Neural progenitor cell (in vitro differentiated cells): ENCODE data around the gene P2RX3.

ENCODE experiments used
- EZH2 ChIP-seq: fragments of 200-600 bp; sonication (generic); IDR thresholded peaks from 2 replicates; pipeline ENCODE4 v1.6.1; 2017; ENCODE audit warnings: antibody characterized with exemption, mild to moderate bottlenecking, moderate library complexity
- EZH2phosphoT487 ChIP-seq: fragments of 200-600 bp; sonication (generic); IDR thresholded peaks from 2 replicates; pipeline ENCODE4 v1.6.1; 2017; ENCODE audit warnings: antibody characterized with exemption
- TF ChIP-seq, protein P1 (sequence below): fragments of 200-600 bp; sonication (generic); IDR thresholded peaks from 2 replicates; pipeline ENCODE4 v1.5.1; 2017; ENCODE audit warnings: antibody characterized with exemption, mild to moderate bottlenecking

- TF ChIP-seq, protein P1, sequence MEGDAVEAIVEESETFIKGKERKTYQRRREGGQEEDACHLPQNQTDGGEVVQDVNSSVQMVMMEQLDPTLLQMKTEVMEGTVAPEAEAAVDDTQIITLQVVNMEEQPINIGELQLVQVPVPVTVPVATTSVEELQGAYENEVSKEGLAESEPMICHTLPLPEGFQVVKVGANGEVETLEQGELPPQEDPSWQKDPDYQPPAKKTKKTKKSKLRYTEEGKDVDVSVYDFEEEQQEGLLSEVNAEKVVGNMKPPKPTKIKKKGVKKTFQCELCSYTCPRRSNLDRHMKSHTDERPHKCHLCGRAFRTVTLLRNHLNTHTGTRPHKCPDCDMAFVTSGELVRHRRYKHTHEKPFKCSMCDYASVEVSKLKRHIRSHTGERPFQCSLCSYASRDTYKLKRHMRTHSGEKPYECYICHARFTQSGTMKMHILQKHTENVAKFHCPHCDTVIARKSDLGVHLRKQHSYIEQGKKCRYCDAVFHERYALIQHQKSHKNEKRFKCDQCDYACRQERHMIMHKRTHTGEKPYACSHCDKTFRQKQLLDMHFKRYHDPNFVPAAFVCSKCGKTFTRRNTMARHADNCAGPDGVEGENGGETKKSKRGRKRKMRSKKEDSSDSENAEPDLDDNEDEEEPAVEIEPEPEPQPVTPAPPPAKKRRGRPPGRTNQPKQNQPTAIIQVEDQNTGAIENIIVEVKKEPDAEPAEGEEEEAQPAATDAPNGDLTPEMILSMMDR = no peak
- no peak for TF ChIP-seq EZH2
- TF ChIP-seq EZH2phosphoT487 = no peak
Observed at GRCh38 chr11:57310630-57311086, 27.5 kb upstream of the P2RX3 start.
